IgD-negative memory B cell (primary cell): ENCODE results near the gene SMIM36. TPM values are rescaled to one million over a fixed set of nuclear protein-coding genes. Genes with fewer than 3 reads are reported as not detected.
"Not testable (repeated sequence)": the region's sequence is repeated elsewhere in the genome, so short reads cannot be mapped to it uniquely, and the experiment has no call there.

Source experiments
- H3K27ac Mint-ChIP-seq, 3 donors: one replicate each; pipeline ENCODE4 v1.8.0; 2020 to 2022; ENCODE audit warnings: mild to moderate bottlenecking in 3 of 3, mixed read lengths in 3 of 3, moderate library complexity in 1 of 3
- H3K27me3 Mint-ChIP-seq: one replicate; pipeline ENCODE4 v1.8.0; 2021; ENCODE audit warnings: mixed read lengths
- H3K36me3 Mint-ChIP-seq: one replicate; pipeline ENCODE4 v1.8.0; 2020; ENCODE audit warnings: mild to moderate bottlenecking, mixed read lengths
- H3K4me1 Mint-ChIP-seq, 3 donors: one replicate each; pipeline ENCODE4 v1.8.0; 2020 to 2022; ENCODE audit warnings: mixed read lengths in 3 of 3, mild to moderate bottlenecking in 1 of 3
- H3K4me3 Mint-ChIP-seq, 4 donors: one replicate each; pipeline ENCODE4 v1.8.0; 2020 to 2022; ENCODE audit warnings: mild to moderate bottlenecking in 4 of 4, mixed read lengths in 4 of 4, moderate library complexity in 3 of 4
- H3K9me3 Mint-ChIP-seq, 3 donors: one replicate each; pipeline ENCODE4 v1.8.0; 2020 to 2021; ENCODE audit warnings: mixed read lengths in 3 of 3, mild to moderate bottlenecking in 1 of 3
- polyA plus RNA-seq: library from polyadenylated mRNA; unstranded; fragments of 300-500 nt; fragmentation: Illumina TruSeq; gene quantifications from one replicate; pipeline ENCODE4 v1.2.3, GENCODE V29; 2021

Gene SMIM36
- polyA plus RNA-seq, 1 donor from 2014 or later: not detected

- Mint-ChIP-seq H3K27me3 (no peaks in the 10 kb centered on the region), H3K9me3 (no peaks in the 10 kb centered on the region), H3K4me1 (no peaks in the 10 kb centered on the region), H3K4me3 (no peak overlapping the region), H3K27ac (no peak overlapping the region), H3K36me3 (peaks cover 8% of the 10 kb centered on the region)
Observed at GRCh38 chr17:55409030-55409800, 102.0 kb downstream of the SMIM36 start.

GRCh38 chr17:55407641-55408566, 103.3 kb downstream of the SMIM36 start:
- H3K27ac Mint-ChIP-seq: peak overlapping the region in 1 of 3 donors; percentile 81
- H3K36me3 Mint-ChIP-seq: peaks cover 11% of the 10 kb centered on the region
- H3K4me1 Mint-ChIP-seq: no peaks in the 10 kb centered on the region

GRCh38 chr17:55405600-55405999, 105.7 kb downstream of the SMIM36 start:
- Mint-ChIP-seq H3K9me3 (no peaks in the 10 kb centered on the region), H3K36me3 (peaks cover 11% of the 10 kb centered on the region), H3K27ac (no peak overlapping the region)

More at GRCh38 chr17:55407641-55408566, 103.3 kb downstream of the SMIM36 start:
- Mint-ChIP-seq H3K4me3 (no peak overlapping the region), H3K9me3 (no peaks in the 10 kb centered on the region), H3K27me3 (no peaks in the 10 kb centered on the region)

GRCh38 chr17:55404197-55404596, 107.1 kb downstream of the SMIM36 start:
- H3K9me3 Mint-ChIP-seq, H3K4me3 Mint-ChIP-seq, H3K27me3 Mint-ChIP-seq, H3K27ac Mint-ChIP-seq, H3K4me1 Mint-ChIP-seq: not testable (repeated sequence)
- H3K36me3 Mint-ChIP-seq: peaks cover 13% of the 10 kb centered on the region

More at GRCh38 chr17:55405600-55405999, 105.7 kb downstream of the SMIM36 start:
- no peak overlapping the region for H3K4me3 Mint-ChIP-seq
- no peaks in the 10 kb centered on the region for H3K27me3 Mint-ChIP-seq
- no peaks in the 10 kb centered on the region for H3K4me1 Mint-ChIP-seq

GRCh38 chr17:55402374-55402773, 108.9 kb downstream of the SMIM36 start:
- H3K4me1 Mint-ChIP-seq: peaks cover 0 to 1% (median 0%) of the 10 kb centered on the region in 3 donors
- peaks cover 12% of the 10 kb centered on the region for H3K36me3 Mint-ChIP-seq
- no peak overlapping the region for H3K4me3 Mint-ChIP-seq
- peaks cover 0 to 1% (median 0%) of the 10 kb centered on the region in 3 donors for H3K9me3 Mint-ChIP-seq
- no peak overlapping the region for H3K27ac Mint-ChIP-seq
- H3K27me3 Mint-ChIP-seq: no peaks in the 10 kb centered on the region

Other genes with a start within 250 kb of the SMIM36 start
- gene HLF, start 246.5 kb downstream of the SMIM36 start, polyA plus RNA-seq: not detected
- 10.5 TPM for gene MMD, start 89.6 kb downstream of the SMIM36 start, polyA plus RNA-seq
- not detected for gene TMEM100, start 211.4 kb upstream of the SMIM36 start, polyA plus RNA-seq
- gene PCTP, start 239.6 kb upstream of the SMIM36 start, polyA plus RNA-seq: 1.9 TPM